Measurements from ENCODE around the gene CFAP46. TPM values are rescaled to one million over a fixed set of nuclear protein-coding genes. Genes with fewer than 3 reads are reported as not detected.
"Not testable (repeated sequence)": the region's sequence is repeated elsewhere in the genome, so short reads cannot be mapped to it uniquely, and the experiment has no call there.

Gene CFAP46
- total RNA-seq, 3 donors from 2014 or later: 0.78 to 1.0 TPM; not detected in 1

- Histone ChIP-seq H3K4me1 (ENCODE audit: low read depth) (no peaks in the 10 kb centered on the region), H3K36me3 (ENCODE audit: low read depth) (no peaks in the 10 kb centered on the region), H3K9me3 (no peaks in the 10 kb centered on the region), H3K4me3 (no peak overlapping the region)
- ATAC-seq (no peak), DNase-seq (no peak)
- TF ChIP-seq CTCF (IDR thresholded peaks at IDR 0.05): no peak
- intact Hi-C loops (cut with DNase I, micrococcal nuclease): no loop called here
These were observed 16.3 kb downstream of the CFAP46 start for GRCh38 chr10:132926070-132926469.

GRCh38 chr10:132925614-132926013 lies 16.8 kb downstream of the CFAP46 start:
- H3K4me3 ChIP-seq: no peak overlapping the region
- ATAC-seq (no peak), DNase-seq (no peak)
- H3K9me3 ChIP-seq: no peaks in the 10 kb centered on the region
- intact Hi-C loops (cut with DNase I, micrococcal nuclease): no loop called here
- no peaks in the 10 kb centered on the region for H3K36me3 ChIP-seq (ENCODE audit: low read depth)
- H3K4me1 ChIP-seq (ENCODE audit: low read depth): no peaks in the 10 kb centered on the region
- no peak for TF ChIP-seq CTCF (IDR thresholded peaks at IDR 0.05)

- no peak for TF ChIP-seq CTCF (IDR thresholded peaks at IDR 0.05)
- Histone ChIP-seq H3K4me3 (no peak overlapping the region), H3K4me1 (ENCODE audit: low read depth) (no peaks in the 10 kb centered on the region), H3K9me3 (no peaks in the 10 kb centered on the region), H3K36me3 (ENCODE audit: low read depth) (no peaks in the 10 kb centered on the region)
- no peak for DNase-seq
- ATAC-seq: no peak
- intact Hi-C loops (cut with DNase I, micrococcal nuclease): no loop called here
These were observed 17.3 kb downstream of the CFAP46 start for GRCh38 chr10:132925071-132925561.

GRCh38 chr10:132924046-132924952 lies 18.1 kb downstream of the CFAP46 start:
- Histone ChIP-seq H3K4me3 (no peak overlapping the region), H3K36me3 (ENCODE audit: low read depth) (no peaks in the 10 kb centered on the region), H3K9me3 (no peaks in the 10 kb centered on the region), H3K4me1 (ENCODE audit: low read depth) (no peaks in the 10 kb centered on the region)
- ATAC-seq (no peak), DNase-seq (no peak)
- no peak for TF ChIP-seq CTCF (IDR thresholded peaks at IDR 0.05)
- intact Hi-C loops (cut with DNase I, micrococcal nuclease): no loop called here

GRCh38 chr10:132923384-132923783 lies 19.0 kb downstream of the CFAP46 start:
- H3K4me3 ChIP-seq; H3K9me3 ChIP-seq; DNase-seq; ATAC-seq; H3K36me3 ChIP-seq (ENCODE audit: low read depth); H3K4me1 ChIP-seq (ENCODE audit: low read depth); intact Hi-C loops (cut with DNase I, micrococcal nuclease): not testable (repeated sequence)

- DNase-seq: no peak
- ATAC-seq: no peak
- Histone ChIP-seq H3K4me3 (no peak overlapping the region), H3K4me1 (ENCODE audit: low read depth) (no peaks in the 10 kb centered on the region), H3K9me3 (no peaks in the 10 kb centered on the region), H3K36me3 (ENCODE audit: low read depth) (no peaks in the 10 kb centered on the region)
- intact Hi-C loops (cut with DNase I, micrococcal nuclease): no loop called here
- no peak for TF ChIP-seq CTCF (IDR thresholded peaks at IDR 0.05)
These were observed 19.5 kb downstream of the CFAP46 start for GRCh38 chr10:132922872-132923271.

All from mucosa of descending colon (tissue), 3 donors.